Stimulated activated CD4-positive, alpha-beta T cell treated with anti-CD3 and anti-CD28 coated beads, Interleukin-1b, Interleukin-23, amount 100 ng/mL, for 24 hours (primary cell): Measurements from ENCODE around the gene NTNG1.
"Not testable (repeated sequence)": the region's sequence is repeated elsewhere in the genome, so short reads cannot be mapped to it uniquely, and the experiment has no call there.

Source experiments
- DNase-seq, 4 experiments: peaks; one replicate each; pipeline ENCODE4 v3.0.0-alpha.2; 2020; ENCODE audit warnings: low read depth in 4 of 4, low spot score in 1 of 4

NTNG1 gene

GRCh38 chr1:107142140-107142542, 1.3 kb downstream of the NTNG1 start:
- no peak for DNase-seq

DNA sequence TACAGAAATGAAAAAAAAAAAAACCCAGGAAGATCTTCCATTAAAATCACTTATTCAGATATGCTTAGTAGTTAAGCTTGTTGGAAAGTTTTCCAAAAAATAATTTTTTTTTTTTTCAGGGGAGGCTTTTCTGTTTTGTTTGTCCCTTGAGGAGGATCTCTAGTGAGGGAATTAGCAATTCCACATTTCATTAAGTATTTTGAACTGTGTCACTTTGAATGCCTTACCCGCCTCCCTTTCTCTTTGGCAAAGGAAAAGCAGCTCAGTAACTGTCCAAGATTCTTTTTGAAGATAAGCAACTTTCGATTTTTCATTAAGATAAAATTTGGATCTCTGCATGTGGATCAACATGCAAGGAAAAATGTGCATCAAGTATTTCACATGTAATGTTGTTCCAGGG, 1.8 kb downstream of the NTNG1 start:
- DNase-seq = no peak

GRCh38 chr1:107145637-107146036, 4.8 kb downstream of the NTNG1 start:
- no peak for DNase-seq

DNA sequence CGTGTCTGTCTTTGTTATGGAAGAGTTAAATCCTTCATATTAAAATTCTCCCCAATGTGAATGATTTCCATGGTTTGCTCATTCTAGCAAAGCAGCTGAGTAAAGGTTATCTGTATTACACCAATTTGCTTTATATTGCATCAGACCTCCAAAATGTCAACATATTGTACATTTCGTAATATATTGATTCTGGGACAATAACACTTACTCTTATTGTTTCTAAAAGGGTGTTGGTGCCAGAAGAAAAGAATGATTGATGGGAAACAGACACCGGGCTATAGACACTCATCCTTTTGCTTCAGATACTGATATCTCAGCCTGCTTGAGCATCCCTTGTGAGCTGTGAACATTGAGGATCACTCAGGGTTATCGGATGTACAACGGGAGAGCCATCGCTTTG, 7.0 kb downstream of the NTNG1 start:
- DNase-seq = no peak

DNA sequence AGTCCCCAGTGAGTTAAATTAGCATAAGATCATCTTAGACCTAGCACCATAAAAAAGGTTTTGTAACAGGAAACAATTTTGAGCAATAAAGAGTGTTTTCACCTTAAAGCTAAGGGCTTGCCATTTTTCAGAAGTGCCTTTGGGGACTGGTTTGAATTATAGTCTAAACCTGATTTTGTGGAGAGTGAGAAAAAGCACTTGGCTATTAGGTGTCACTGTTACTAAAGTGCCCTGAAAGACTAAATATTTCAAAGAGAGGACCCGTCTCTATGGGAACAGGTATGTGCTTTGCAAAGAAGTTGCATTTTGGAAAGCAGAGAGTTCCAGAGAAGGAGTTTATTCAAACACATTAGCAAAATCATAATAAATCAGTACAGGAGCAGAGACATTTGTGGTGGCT, 9.1 kb downstream of the NTNG1 start:
- DNase-seq = no peak

GRCh38 chr1:107151295-107151694, 10.5 kb downstream of the NTNG1 start:
- no peak for DNase-seq

GRCh38 chr1:107152395-107152794, 11.6 kb downstream of the NTNG1 start:
- no peak for DNase-seq

GRCh38 chr1:107153014-107153413, 12.2 kb downstream of the NTNG1 start:
- no peak for DNase-seq

GRCh38 chr1:107158496-107158895, 17.7 kb downstream of the NTNG1 start:
- no peak for DNase-seq

- no peak for DNase-seq
These were observed 18.2 kb downstream of the NTNG1 start for GRCh38 chr1:107158991-107159390.

DNA sequence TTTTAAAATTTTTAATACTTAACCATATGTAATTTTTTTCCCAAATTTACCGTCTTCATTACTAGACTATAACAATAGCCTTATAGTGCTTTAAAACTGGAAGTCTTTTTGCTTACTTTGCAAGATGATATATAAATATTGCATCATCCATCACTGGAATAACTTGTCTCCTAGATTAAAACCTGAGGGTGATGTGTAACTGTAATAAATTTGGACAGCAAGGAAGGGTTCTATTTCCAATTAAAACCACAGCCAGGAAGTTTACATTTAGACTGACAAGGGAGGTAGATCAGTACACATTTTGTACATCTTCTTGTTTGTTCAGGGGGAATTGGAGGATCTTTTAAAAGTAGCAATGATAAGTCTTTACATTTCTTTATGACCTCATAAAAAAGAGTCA, 21.9 kb downstream of the NTNG1 start:
- DNase-seq = no peak

DNA sequence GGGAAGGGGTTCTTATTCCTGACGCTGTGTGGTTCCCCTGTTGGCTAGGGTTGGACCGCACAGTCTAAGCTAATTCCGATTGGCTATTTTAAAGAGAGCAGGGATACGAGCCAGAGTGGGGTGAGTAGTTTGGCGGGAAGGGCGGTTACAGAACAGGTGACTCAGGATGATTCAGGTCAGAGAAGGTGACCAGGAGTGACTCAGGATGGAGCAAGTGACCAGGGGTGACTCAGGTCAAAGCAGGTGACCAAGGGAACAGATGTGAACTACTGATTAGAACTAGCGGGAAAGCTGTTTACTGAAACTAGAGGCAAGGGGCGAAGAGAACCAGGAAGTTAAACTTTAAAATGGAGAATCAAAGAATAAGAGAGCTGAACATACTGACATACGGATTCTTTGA, 24.1 kb downstream of the NTNG1 start:
- DNase-seq = not testable (repeated sequence)

DNA sequence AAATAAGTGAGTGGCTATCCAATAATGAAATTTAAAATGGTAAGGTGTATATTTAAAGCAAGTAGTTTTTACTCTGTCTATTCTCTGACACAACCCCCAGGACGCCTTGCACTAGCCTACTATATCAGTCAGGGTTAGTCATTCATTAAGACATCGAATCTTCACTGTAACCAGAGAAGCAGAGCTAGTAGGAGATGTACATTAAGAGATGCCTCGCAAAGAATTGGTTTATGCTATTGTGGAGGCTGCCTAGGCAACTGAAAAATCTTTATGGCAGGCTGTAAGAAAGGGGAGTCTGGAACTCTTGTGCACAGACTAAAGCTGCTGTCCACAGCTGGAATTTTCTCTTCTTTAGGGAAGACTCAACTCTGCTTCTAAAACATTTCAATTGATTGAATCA, 28.8 kb downstream of the NTNG1 start:
- no peak for DNase-seq

- no peak for DNase-seq
These were observed 30.5 kb downstream of the NTNG1 start for GRCh38 chr1:107171333-107171732.

GRCh38 chr1:107172450-107173170, 31.8 kb downstream of the NTNG1 start:
- no peak for DNase-seq

GRCh38 chr1:107175102-107175909, 34.5 kb downstream of the NTNG1 start:
- DNase-seq = no peak

DNA sequence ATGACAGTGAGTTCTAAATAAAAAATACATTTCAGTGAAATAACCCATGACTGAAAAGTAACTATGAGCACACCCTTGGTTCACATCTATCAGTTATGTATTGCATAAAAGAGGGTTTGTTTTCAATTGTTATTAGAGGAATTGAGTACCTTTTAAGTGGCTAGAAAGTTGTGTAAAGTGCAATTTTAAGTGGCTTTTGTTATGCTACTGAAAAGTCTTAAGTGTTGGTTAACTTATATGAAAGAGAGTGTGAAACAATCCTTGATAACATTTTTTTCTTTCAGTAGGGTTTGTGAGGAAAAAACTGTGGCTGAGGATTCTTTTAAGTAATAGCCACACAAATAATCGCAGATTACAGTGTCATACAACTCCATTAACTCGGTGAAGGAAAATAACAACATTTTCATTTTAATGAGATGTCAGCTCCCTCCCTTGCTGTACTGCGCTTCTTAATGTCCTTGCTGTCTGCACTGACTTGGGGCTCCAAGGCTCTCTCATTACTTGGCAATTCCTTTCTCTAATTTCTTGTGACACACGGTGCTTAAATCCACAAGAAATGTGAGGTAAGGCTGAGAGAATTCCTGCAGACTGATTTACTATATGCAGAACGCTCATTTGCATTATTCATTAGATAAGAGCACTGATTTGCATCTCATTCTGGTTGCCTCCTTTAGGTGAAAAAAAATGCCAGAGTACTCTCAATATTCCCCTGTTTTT, 40.6 kb downstream of the NTNG1 start:
- no peak for DNase-seq

- DNase-seq = no peak
These were observed 42.2 kb downstream of the NTNG1 start for GRCh38 chr1:107183011-107183410.

GRCh38 chr1:107184888-107185287, 44.0 kb downstream of the NTNG1 start:
- no peak for DNase-seq

DNA sequence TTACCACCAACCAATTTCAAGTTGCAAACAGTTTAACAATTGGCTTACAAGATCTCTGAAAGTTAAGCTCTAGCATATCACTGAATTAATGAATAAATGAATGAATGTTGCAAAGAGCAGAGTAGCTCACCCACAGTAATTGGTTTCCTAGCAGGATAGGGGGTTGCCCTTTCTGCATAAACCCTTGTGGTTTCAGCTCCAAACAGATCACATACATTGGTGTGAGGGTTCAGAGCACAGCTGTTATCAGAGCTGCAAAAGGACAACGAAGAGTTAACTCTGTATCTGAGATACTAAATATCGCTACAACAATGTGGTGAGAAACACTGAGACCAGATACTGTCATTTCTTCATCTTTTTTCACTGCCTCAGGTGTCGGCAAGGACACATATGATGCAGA, 46.6 kb downstream of the NTNG1 start:
- DNase-seq = no peak

DNA sequence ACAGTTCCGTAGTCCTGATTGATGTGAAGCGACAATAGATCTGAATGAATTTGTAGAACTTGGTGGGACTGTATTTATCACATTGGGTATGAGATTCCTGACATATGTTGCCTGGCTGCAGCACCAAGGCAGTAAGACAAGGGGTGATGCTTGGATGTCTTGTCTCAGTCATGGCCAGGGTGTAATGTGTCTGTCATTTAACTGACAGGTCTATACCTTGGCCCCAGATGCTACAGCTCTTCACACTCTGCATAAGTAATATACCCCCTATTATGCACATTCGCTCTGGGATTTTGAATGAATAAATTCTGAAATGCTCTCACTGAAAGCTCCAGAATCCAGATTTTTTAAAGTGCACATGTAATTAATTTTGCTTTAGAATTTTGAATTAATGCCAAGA, 47.3 kb downstream of the NTNG1 start:
- DNase-seq = no peak

DNA sequence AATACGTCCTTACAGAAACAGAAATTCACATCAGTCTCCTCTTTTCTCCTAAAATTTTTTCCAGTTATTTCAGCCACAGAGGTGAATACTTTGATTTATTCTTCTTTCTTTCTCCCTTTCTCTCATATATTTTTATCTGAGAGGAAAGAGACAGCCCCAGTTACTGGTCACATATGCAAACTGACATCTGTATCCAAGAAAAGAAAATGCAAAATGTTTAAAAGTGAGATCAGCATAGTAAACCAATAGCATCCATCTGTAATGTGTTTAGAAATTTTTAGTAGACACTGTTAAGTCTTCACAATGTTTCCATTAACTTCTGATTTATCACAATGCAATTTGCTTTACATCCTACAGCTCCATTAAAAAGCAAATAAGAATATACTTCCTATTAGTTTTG, 53.5 kb downstream of the NTNG1 start:
- DNase-seq = no peak
